ENCODE data around the gene TACR1.
A peak's percentile ranks its signal among the peaks of the same experiment; 100 is the strongest.

- TF ChIP-seq CTCF (IDR thresholded peaks at IDR 0.05; ENCODE audit: low read length) = peak; percentile 38
- no peak for TF ChIP-seq EZH2 (optimal IDR thresholded peaks at IDR 0.05; ENCODE audit: low read depth, low read length)
These were observed 100.5 kb downstream of the TACR1 start for GRCh38 chr2:75098856-75099255.
